ENCODE measurements around the gene TDRD1.

- TF ChIP-seq POLR2AphosphoS5 (IDR thresholded peaks at IDR 0.05; ENCODE audit: low read depth, low read length) (no peak; the same call in 1 of the 2 replicates), EZH2 (IDR thresholded peaks at IDR 0.05) (no peak), POLR2A (IDR thresholded peaks at IDR 0.05; ENCODE audit: borderline replicate concordance, extremely low read depth, insufficient read depth, insufficient read length) (no peak), YY1 (IDR thresholded peaks at IDR 0.05; ENCODE audit: extremely low read depth, insufficient replicate concordance, low read depth, low read length) (no peak), RAD21 (IDR thresholded peaks at IDR 0.05; ENCODE audit: low read depth) (no peak), CEBPB (IDR thresholded peaks at IDR 0.05; ENCODE audit: low read depth) (no peak; the same call in 1 of the 2 replicates)
- TF ChIP-seq, protein P1, sequence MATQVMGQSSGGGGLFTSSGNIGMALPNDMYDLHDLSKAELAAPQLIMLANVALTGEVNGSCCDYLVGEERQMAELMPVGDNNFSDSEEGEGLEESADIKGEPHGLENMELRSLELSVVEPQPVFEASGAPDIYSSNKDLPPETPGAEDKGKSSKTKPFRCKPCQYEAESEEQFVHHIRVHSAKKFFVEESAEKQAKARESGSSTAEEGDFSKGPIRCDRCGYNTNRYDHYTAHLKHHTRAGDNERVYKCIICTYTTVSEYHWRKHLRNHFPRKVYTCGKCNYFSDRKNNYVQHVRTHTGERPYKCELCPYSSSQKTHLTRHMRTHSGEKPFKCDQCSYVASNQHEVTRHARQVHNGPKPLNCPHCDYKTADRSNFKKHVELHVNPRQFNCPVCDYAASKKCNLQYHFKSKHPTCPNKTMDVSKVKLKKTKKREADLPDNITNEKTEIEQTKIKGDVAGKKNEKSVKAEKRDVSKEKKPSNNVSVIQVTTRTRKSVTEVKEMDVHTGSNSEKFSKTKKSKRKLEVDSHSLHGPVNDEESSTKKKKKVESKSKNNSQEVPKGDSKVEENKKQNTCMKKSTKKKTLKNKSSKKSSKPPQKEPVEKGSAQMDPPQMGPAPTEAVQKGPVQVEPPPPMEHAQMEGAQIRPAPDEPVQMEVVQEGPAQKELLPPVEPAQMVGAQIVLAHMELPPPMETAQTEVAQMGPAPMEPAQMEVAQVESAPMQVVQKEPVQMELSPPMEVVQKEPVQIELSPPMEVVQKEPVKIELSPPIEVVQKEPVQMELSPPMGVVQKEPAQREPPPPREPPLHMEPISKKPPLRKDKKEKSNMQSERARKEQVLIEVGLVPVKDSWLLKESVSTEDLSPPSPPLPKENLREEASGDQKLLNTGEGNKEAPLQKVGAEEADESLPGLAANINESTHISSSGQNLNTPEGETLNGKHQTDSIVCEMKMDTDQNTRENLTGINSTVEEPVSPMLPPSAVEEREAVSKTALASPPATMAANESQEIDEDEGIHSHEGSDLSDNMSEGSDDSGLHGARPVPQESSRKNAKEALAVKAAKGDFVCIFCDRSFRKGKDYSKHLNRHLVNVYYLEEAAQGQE (IDR thresholded peaks at IDR 0.05; ENCODE audit: low read depth) = no peak
These were observed 92.6 kb downstream of the TDRD1 start for GRCh38 chr10:114271779-114272167.

All from HCT116 (cell line).